Epithelial cell of esophagus (primary cell): Measurements from ENCODE around the gene MOCS1.
"Not testable (repeated sequence)": the region's sequence is repeated elsewhere in the genome, so short reads cannot be mapped to it uniquely, and the experiment has no call there.

Experiments used
- DNase-seq: peaks from one replicate; pipeline ENCODE4 v3.0.0; 2010; ENCODE audit warnings: low read depth
- H3K4me3 ChIP-seq: 2 replicates; pipeline ENCODE4 v1.5.1; 2011; ENCODE audit warnings: mild to moderate bottlenecking, low read length, control low read depth
- CTCF ChIP-seq: IDR thresholded peaks from 2 replicates; pipeline ENCODE4 v1.5.1; 2011; ENCODE audit warnings: low read depth, mild to moderate bottlenecking, low read length, control low read depth, inconsistent platforms; ENCODE audit not compliant: insufficient read depth; ENCODE audit errors: missing control alignments

Gene MOCS1

GRCh38 chr6:39978240-39978639 is 44.0 kb upstream of the MOCS1 start:
- H3K4me3 ChIP-seq, result no peak overlapping the region
- no peak for DNase-seq
- TF ChIP-seq CTCF, result no peak

GRCh38 chr6:39973661-39974060 is 39.4 kb upstream of the MOCS1 start:
- no peak for TF ChIP-seq CTCF
- DNase-seq, result no peak
- H3K4me3 ChIP-seq, result no peak overlapping the region

GRCh38 chr6:39972717-39973116 is 38.5 kb upstream of the MOCS1 start:
- not testable (repeated sequence) for H3K4me3 ChIP-seq

GRCh38 chr6:39971131-39971530 is 36.9 kb upstream of the MOCS1 start:
- not testable (repeated sequence) for DNase-seq, H3K4me3 ChIP-seq

More at GRCh38 chr6:39972717-39973116, 38.5 kb upstream of the MOCS1 start:
- DNase-seq, result not testable (repeated sequence)

- TF ChIP-seq CTCF, result no peak
- H3K4me3 ChIP-seq, result no peak overlapping the region
- DNase-seq, result no peak
Observed at GRCh38 chr6:39965751-39966150, 31.5 kb upstream of the MOCS1 start.

GRCh38 chr6:39964530-39964929 is 30.3 kb upstream of the MOCS1 start:
- DNase-seq, result no peak
- no peak for TF ChIP-seq CTCF
- no peak overlapping the region for H3K4me3 ChIP-seq

GRCh38 chr6:39964094-39964493 is 29.8 kb upstream of the MOCS1 start:
- H3K4me3 ChIP-seq, result no peak overlapping the region
- DNase-seq, result no peak
- TF ChIP-seq CTCF, result no peak

GRCh38 chr6:39962831-39963230 is 28.6 kb upstream of the MOCS1 start:
- DNase-seq, result no peak
- H3K4me3 ChIP-seq, result no peak overlapping the region
- no peak for TF ChIP-seq CTCF
